Spleen (tissue), 7 donors: Measurements from ENCODE around the gene BFSP1.

ENCODE experiments used
- POLR2A ChIP-seq, 3 donors: fragments of 450-650 bp; IDR thresholded peaks; one replicate each; pipeline ENCODE4 v1.5.1; 2017; ENCODE audit warnings: antibody characterized with exemption in 3 of 3, mild to moderate bottlenecking in 1 of 3
- POLR2AphosphoS5 ChIP-seq, 3 donors: sonication (generic); formaldehyde crosslinking; IDR thresholded peaks; one replicate each; pipeline ENCODE4 v1.5.1; 2017; ENCODE audit warnings: antibody characterized with exemption in 3 of 3
- TF ChIP-seq, protein P1 (sequence below), 11 experiments: fragments of 200-600 bp in 7 of 11; fragments of 450-650 bp in 4 of 11; sonication (generic) in 4 of 11; IDR thresholded peaks in 8 of 11; conservative IDR thresholded peaks in 3 of 11; 1 replicate in 7 of 11; 2 replicates in 4 of 11; pipeline versions ENCODE4 v1.4.0 to v1.8.0; 2016 to 2021; ENCODE audit warnings: antibody characterized with exemption in 11 of 11, inconsistent platforms in 4 of 11, mild to moderate bottlenecking in 1 of 11
- donor health status: DM: no; HTN: no; CAD: no; lungs with moderate emphysema.
- donor health status: DM: no; HTN: no; CAD: no.
- donor health status: DM: no; HTN: no; CAD: no.

- TF ChIP-seq, protein P1, sequence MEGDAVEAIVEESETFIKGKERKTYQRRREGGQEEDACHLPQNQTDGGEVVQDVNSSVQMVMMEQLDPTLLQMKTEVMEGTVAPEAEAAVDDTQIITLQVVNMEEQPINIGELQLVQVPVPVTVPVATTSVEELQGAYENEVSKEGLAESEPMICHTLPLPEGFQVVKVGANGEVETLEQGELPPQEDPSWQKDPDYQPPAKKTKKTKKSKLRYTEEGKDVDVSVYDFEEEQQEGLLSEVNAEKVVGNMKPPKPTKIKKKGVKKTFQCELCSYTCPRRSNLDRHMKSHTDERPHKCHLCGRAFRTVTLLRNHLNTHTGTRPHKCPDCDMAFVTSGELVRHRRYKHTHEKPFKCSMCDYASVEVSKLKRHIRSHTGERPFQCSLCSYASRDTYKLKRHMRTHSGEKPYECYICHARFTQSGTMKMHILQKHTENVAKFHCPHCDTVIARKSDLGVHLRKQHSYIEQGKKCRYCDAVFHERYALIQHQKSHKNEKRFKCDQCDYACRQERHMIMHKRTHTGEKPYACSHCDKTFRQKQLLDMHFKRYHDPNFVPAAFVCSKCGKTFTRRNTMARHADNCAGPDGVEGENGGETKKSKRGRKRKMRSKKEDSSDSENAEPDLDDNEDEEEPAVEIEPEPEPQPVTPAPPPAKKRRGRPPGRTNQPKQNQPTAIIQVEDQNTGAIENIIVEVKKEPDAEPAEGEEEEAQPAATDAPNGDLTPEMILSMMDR (IDR thresholded peaks at IDR 0.05 in 8 of 11, conservative IDR thresholded peaks at IDR 0.05 in 3 of 11): no peak
- TF ChIP-seq POLR2A (IDR thresholded peaks at IDR 0.05): no peak
- no peak for TF ChIP-seq POLR2AphosphoS5 (IDR thresholded peaks at IDR 0.05)
Observed at GRCh38 chr20:17511401-17511800, 19.8 kb downstream of the BFSP1 start.
